ENCODE measurements around the gene FOXL1. TPM values are rescaled to one million over a fixed set of nuclear protein-coding genes. Genes with fewer than 3 reads are reported as not detected.

FOXL1 gene
- total RNA-seq, 3 donors from 2014 or later (not counting 1 experiment from before 2014, with no cell fraction given), result 0.10 TPM; not detected in 2

DNA sequence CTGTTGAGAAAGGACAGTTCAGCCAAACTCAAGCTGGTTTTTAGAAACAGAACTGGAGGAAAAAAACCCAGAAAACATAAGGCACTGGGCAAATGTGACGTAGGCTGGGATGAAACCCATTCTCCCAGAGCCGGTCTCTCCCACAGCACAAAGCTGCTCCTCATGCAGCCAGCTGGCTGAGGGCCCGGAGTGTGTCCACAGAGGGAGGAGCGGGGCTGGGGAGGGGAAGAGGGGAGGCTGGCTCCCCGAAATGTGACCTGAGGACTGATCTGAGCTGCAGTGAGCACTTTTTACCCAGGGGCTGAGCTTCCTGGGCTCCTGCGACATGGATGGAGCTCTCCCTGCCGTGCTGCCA is 47.2 kb upstream of the FOXL1 start:
- Mint-ChIP-seq H3K27ac (no peak overlapping the region), H3K27me3 (ENCODE audit: low read depth in 2 of 2) (no peaks in the 10 kb centered on the region), H3K4me3 (no peak overlapping the region), H3K4me1 (no peaks in the 10 kb centered on the region), H3K36me3 (no peaks in the 10 kb centered on the region), H3K9me3 (no peaks in the 10 kb centered on the region)
- TF ChIP-seq, protein P1, sequence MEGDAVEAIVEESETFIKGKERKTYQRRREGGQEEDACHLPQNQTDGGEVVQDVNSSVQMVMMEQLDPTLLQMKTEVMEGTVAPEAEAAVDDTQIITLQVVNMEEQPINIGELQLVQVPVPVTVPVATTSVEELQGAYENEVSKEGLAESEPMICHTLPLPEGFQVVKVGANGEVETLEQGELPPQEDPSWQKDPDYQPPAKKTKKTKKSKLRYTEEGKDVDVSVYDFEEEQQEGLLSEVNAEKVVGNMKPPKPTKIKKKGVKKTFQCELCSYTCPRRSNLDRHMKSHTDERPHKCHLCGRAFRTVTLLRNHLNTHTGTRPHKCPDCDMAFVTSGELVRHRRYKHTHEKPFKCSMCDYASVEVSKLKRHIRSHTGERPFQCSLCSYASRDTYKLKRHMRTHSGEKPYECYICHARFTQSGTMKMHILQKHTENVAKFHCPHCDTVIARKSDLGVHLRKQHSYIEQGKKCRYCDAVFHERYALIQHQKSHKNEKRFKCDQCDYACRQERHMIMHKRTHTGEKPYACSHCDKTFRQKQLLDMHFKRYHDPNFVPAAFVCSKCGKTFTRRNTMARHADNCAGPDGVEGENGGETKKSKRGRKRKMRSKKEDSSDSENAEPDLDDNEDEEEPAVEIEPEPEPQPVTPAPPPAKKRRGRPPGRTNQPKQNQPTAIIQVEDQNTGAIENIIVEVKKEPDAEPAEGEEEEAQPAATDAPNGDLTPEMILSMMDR (IDR thresholded peaks at IDR 0.05), result no peak
- intact Hi-C loops (cut with micrococcal nuclease), result no loop called here
- Histone ChIP-seq H3K27me3 (ENCODE audit: control insufficient read depth, insufficient read depth, low read length) (no peaks in the 10 kb centered on the region), H3K27ac (ENCODE audit: low read length) (no peak overlapping the region), H3K4me1 (ENCODE audit: control insufficient read depth, insufficient read depth, low read length) (no peaks in the 10 kb centered on the region), H3K9me3 (ENCODE audit: control insufficient read depth, insufficient read depth, low read length) (no peaks in the 10 kb centered on the region), H3K36me3 (ENCODE audit: control insufficient read depth, insufficient read depth, low read length) (peaks cover 4% of the 10 kb centered on the region), H3K4me3 (ENCODE audit: low read length) (no peak overlapping the region)
- 95% methylated on average over 7 of the region's 7 CpGs for WGBS (ENCODE audit: insufficient coverage)
- DNase-seq (no peak), ATAC-seq (no peak)

GRCh38 chr16:86531641-86532525 is 46.5 kb upstream of the FOXL1 start:
- intact Hi-C loops (cut with micrococcal nuclease), result no loop called here
- ATAC-seq, result no peak
- H3K4me1 ChIP-seq (ENCODE audit: control insufficient read depth, insufficient read depth, low read length), result no peaks in the 10 kb centered on the region
- H3K4me1 Mint-ChIP-seq, result no peaks in the 10 kb centered on the region
- no peak for DNase-seq
- WGBS (ENCODE audit: insufficient coverage), result 93% methylated on average over 49 of the region's 49 CpGs
- H3K9me3 ChIP-seq (ENCODE audit: control insufficient read depth, insufficient read depth, low read length), result no peaks in the 10 kb centered on the region
- H3K27me3 Mint-ChIP-seq (ENCODE audit: low read depth in 2 of 2), result no peaks in the 10 kb centered on the region
- H3K4me3 ChIP-seq (ENCODE audit: low read length), result no peak overlapping the region
- no peaks in the 10 kb centered on the region for H3K9me3 Mint-ChIP-seq
- no peak overlapping the region for H3K4me3 Mint-ChIP-seq
- no peaks in the 10 kb centered on the region for H3K36me3 Mint-ChIP-seq
- H3K27ac ChIP-seq (ENCODE audit: low read length), result no peak overlapping the region
- H3K27ac Mint-ChIP-seq, result no peak overlapping the region
- peaks cover 4% of the 10 kb centered on the region for H3K36me3 ChIP-seq (ENCODE audit: control insufficient read depth, insufficient read depth, low read length)
- TF ChIP-seq, protein P1 (IDR thresholded peaks at IDR 0.05), result no peak
- H3K27me3 ChIP-seq (ENCODE audit: control insufficient read depth, insufficient read depth, low read length), result no peaks in the 10 kb centered on the region

DNA sequence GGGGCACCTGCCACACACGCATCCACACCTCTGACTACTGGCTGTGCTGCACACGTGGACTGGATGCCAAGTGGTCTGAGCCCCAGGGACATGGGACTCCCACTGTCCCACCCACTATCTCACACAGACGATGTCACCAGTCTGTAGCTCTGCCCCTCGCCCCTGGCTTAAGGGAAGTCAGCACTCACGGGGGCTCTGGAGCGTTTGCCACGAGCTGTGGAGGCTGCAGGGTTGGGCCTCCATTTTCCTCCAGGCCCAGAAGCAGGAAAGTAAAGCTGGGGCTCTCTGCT is 45.9 kb upstream of the FOXL1 start:
- DNase-seq (no peak), ATAC-seq (no peak)
- no peak overlapping the region for H3K27ac Mint-ChIP-seq
- no peak overlapping the region for H3K4me3 Mint-ChIP-seq
- Histone ChIP-seq H3K4me3 (ENCODE audit: low read length) (no peak overlapping the region), H3K36me3 (ENCODE audit: control insufficient read depth, insufficient read depth, low read length) (peaks cover 5% of the 10 kb centered on the region), H3K27ac (ENCODE audit: low read length) (no peak overlapping the region), H3K9me3 (ENCODE audit: control insufficient read depth, insufficient read depth, low read length) (no peaks in the 10 kb centered on the region), H3K4me1 (ENCODE audit: control insufficient read depth, insufficient read depth, low read length) (no peaks in the 10 kb centered on the region), H3K27me3 (ENCODE audit: control insufficient read depth, insufficient read depth, low read length) (no peaks in the 10 kb centered on the region)
- no peaks in the 10 kb centered on the region for H3K9me3 Mint-ChIP-seq
- intact Hi-C loops (cut with micrococcal nuclease), result no loop called here
- H3K4me1 Mint-ChIP-seq, result no peaks in the 10 kb centered on the region
- no peaks in the 10 kb centered on the region for H3K36me3 Mint-ChIP-seq
- WGBS (ENCODE audit: insufficient coverage), result 95% methylated on average over 7 of the region's 7 CpGs
- TF ChIP-seq, protein P1 (IDR thresholded peaks at IDR 0.05), result no peak
- H3K27me3 Mint-ChIP-seq (ENCODE audit: low read depth in 2 of 2), result no peaks in the 10 kb centered on the region

DNA sequence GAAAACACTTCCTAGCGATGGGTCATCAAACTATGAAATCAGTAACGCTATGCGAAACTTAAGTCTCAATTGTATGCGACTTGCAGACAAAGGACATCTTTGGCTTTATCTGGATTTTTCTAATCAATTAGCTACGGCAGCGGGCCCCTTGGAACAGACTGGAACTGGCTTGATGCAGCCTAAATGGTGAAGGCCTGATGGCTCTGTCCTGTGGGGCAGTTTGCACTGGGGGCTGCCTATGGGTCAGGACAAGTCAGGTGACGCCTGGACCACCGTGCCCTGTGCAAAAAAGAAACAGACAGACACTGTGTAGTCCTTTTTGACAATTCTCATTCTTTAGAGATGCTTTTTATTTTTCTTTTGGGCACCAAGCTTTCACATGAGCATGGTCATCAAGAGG is 45.3 kb upstream of the FOXL1 start:
- ATAC-seq, result no peak
- Histone ChIP-seq H3K4me3 (ENCODE audit: low read length) (no peak overlapping the region), H3K9me3 (ENCODE audit: control insufficient read depth, insufficient read depth, low read length) (no peaks in the 10 kb centered on the region), H3K36me3 (ENCODE audit: control insufficient read depth, insufficient read depth, low read length) (peaks cover 11% of the 10 kb centered on the region), H3K4me1 (ENCODE audit: control insufficient read depth, insufficient read depth, low read length) (no peaks in the 10 kb centered on the region), H3K27ac (ENCODE audit: low read length) (no peak overlapping the region), H3K27me3 (ENCODE audit: control insufficient read depth, insufficient read depth, low read length) (no peaks in the 10 kb centered on the region)
- H3K27ac Mint-ChIP-seq, result no peak overlapping the region
- WGBS (ENCODE audit: insufficient coverage), result 98% methylated on average over 8 of the region's 8 CpGs
- H3K9me3 Mint-ChIP-seq, result no peaks in the 10 kb centered on the region
- DNase-seq, result no peak
- TF ChIP-seq, protein P1 (IDR thresholded peaks at IDR 0.05), result no peak
- H3K4me3 Mint-ChIP-seq, result no peak overlapping the region
- H3K27me3 Mint-ChIP-seq (ENCODE audit: low read depth in 2 of 2), result no peaks in the 10 kb centered on the region
- intact Hi-C loops (cut with micrococcal nuclease), result no loop called here
- H3K36me3 Mint-ChIP-seq, result no peaks in the 10 kb centered on the region
- no peaks in the 10 kb centered on the region for H3K4me1 Mint-ChIP-seq
